Skeletal muscle tissue (tissue), 4 donors: Measurements from ENCODE around the gene EMP2. TPM values are rescaled to one million over a fixed set of nuclear protein-coding genes. Genes with fewer than 3 reads are reported as not detected.
"Not testable (repeated sequence)": the region's sequence is repeated elsewhere in the genome, so short reads cannot be mapped to it uniquely, and the experiment has no call there.

Experiments
- H3K27ac ChIP-seq: one replicate; pipeline ENCODE4 v1.7.0; 2013; ENCODE audit warnings: mild to moderate bottlenecking, low read depth, low read length, inconsistent platforms
- H3K27me3 ChIP-seq, 3 donors: one replicate each; pipeline ENCODE4 v1.7.0; 2013; ENCODE audit warnings: low read length in 3 of 3; ENCODE audit not compliant: control insufficient read depth in 3 of 3, insufficient read depth in 3 of 3
- H3K36me3 ChIP-seq, 3 donors: one replicate each; pipeline ENCODE4 v1.7.0; 2013; ENCODE audit warnings: low read length in 3 of 3; ENCODE audit not compliant: control insufficient read depth in 3 of 3, insufficient read depth in 3 of 3
- H3K4me1 ChIP-seq, 3 donors: one replicate each; pipeline ENCODE4 v1.7.0; 2013; ENCODE audit warnings: low read length in 3 of 3, mild to moderate bottlenecking in 3 of 3; ENCODE audit not compliant: control insufficient read depth in 3 of 3, insufficient read depth in 3 of 3
- H3K4me3 ChIP-seq, 3 donors: one replicate each; pipeline ENCODE4 v1.7.0; 2013; ENCODE audit warnings: low read length in 3 of 3
- H3K9ac ChIP-seq, 3 donors: one replicate each; pipeline ENCODE4 v1.7.0; 2013; ENCODE audit warnings: low read length in 3 of 3, mild to moderate bottlenecking in 3 of 3, moderate library complexity in 2 of 3, low read depth in 1 of 3
- H3K9me3 ChIP-seq, 3 donors: one replicate each; pipeline ENCODE4 v1.7.0; 2013; ENCODE audit warnings: low read length in 3 of 3; ENCODE audit not compliant: control insufficient read depth in 3 of 3
- total RNA-seq: library from RNA; depleted of rRNA; stranded (reverse); fragments of >200 nt; gene quantifications from one replicate; pipeline ENCODE4 v1.2.3, GENCODE V29; 2014
- donor health status: Osteomylitis.

EMP2 gene
- total RNA-seq, 1 donor from 2014 or later = 42.8 TPM

DNA sequence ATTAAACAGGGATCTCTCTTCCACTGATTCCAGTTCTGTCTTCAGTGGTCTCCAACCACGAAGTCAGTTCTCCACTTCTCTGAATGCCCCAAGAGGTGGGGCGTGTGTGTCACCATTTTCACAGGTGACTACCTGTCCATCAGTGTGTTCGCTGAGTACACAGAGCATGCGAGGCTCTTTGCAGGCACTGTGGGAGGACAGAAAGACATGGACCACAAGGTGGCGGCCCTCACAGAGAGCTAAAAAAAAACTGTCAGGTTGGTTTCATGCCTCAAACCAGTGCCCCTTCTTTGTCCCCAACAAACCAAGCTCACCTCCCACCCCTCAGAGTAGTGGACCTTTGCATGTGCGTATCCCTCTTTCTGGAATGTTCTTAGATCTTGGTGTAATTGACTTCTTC, 13.8 kb downstream of the EMP2 start:
- Histone ChIP-seq H3K4me1 (peaks cover 28 to 42% (median 32%) of the 10 kb centered on the region in 3 donors), H3K36me3 (peaks cover 0 to 5% (median 4%) of the 10 kb centered on the region in 3 donors), H3K27ac (no peak overlapping the region), H3K27me3 (no peaks in the 10 kb centered on the region), H3K9ac (no peak overlapping the region), H3K4me3 (no peak overlapping the region), H3K9me3 (no peaks in the 10 kb centered on the region)

DNA sequence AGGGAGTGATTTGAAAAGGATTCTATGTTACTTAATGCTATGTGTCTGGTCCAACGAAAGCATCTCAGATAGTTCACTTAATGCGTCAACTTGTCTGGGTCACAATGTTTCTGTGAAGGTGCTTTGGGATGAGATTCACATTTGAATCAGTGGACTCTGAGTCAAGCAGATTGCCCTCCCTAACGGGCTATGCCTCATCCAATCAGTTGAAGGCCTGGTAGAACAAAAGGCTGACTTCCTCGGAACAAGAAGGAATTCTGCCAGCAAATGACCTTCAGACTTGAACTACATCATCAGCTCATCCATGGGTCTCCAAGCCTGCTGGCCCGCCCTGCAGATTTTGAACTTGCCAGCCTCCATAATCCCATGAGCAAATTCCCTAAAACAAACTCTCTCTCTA, 15.2 kb downstream of the EMP2 start:
- H3K4me1 ChIP-seq = peaks cover 42 to 50% (median 42%) of the 10 kb centered on the region in 3 donors
- H3K27me3 ChIP-seq = no peaks in the 10 kb centered on the region
- H3K9ac ChIP-seq = no peak overlapping the region
- no peak overlapping the region for H3K4me3 ChIP-seq
- H3K36me3 ChIP-seq = peaks cover 0 to 4% (median under 1%) of the 10 kb centered on the region in 3 donors
- no peaks in the 10 kb centered on the region for H3K9me3 ChIP-seq
- H3K27ac ChIP-seq = peak overlapping the region; percentile 59

DNA sequence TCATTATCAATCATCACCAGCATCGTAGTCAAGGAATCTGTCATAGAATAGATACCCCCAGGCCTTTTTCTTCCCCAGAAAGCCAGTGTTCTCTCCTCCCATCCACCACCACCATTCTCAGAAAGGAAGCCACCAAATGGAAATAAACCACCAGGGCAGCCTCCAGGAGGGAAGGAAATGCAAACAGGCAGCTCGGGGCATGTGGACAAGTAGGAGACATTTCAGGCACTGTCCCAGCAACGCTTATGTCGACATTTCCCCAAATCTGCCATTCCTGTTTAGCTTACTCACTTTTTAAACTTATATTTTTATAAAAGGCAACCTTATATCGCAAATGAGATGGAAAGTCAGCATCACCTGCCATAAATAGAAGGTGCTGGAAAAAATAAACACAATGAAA, 15.8 kb downstream of the EMP2 start:
- H3K9me3 ChIP-seq = no peaks in the 10 kb centered on the region
- peaks cover 42 to 51% (median 44%) of the 10 kb centered on the region in 3 donors for H3K4me1 ChIP-seq

DNA sequence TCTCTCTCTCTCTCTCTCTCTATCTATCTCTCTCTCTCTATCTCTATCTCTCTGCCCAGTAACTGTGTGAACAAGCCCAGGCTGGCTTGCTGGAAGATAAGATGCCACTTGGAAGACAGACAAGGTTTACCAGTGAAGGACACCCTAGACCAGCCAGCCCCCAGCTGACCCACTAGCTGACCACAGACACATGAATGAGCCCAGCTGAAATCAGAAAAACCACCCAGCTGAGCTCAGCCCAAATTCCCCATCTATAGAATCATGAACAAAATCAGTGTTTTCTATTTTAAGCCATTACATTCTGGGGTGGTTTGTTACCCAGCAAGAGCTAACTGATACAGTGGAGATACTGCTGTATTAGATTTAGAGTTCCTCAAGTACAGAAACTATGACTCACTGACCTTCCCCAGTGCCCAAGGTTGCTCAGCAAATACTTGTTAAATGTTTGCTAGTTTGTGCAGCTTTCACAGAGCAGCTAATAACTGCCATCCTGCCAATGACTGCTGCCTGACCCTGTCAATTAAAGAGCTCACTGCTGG, 18.0 kb downstream of the EMP2 start:
- Histone ChIP-seq H3K4me3 (no peak overlapping the region), H3K4me1 (peaks cover 49 to 64% (median 56%) of the 10 kb centered on the region in 3 donors), H3K27me3 (no peaks in the 10 kb centered on the region), H3K9ac (no peak overlapping the region), H3K9me3 (no peaks in the 10 kb centered on the region), H3K27ac (peak overlapping the region; percentile 39), H3K36me3 (peaks cover 0 to 2% (median 0%) of the 10 kb centered on the region in 3 donors)

More for the DNA sequence above, 15.8 kb downstream of the EMP2 start:
- H3K9ac ChIP-seq = peak overlapping the region in 1 of 3 donors; percentile 25
- no peak overlapping the region for H3K4me3 ChIP-seq
- H3K27me3 ChIP-seq = no peaks in the 10 kb centered on the region
- peaks cover 0 to 4% (median 0%) of the 10 kb centered on the region in 3 donors for H3K36me3 ChIP-seq
- peak overlapping the region; percentile 59 for H3K27ac ChIP-seq

DNA sequence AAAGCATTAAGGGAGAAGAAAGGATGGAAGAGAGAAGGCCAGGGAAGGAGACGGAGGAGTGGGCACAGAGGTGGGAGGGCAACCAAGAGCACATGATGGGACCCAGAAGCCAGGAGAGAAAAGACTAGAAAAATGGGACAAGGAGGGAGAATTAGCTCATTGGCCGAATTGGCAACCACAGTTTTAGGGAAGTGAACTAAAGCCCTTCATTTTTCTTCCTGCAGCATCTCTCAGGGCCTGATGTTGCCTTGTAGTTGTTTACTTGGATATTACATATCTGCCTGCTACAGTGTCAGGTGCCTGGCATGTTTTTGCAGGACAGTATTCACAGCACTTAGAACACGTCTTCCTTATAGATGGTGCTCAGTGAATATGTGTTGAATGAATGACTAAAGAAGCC, 19.0 kb downstream of the EMP2 start:
- Histone ChIP-seq H3K27me3 (no peaks in the 10 kb centered on the region), H3K4me1 (peaks cover 50 to 71% (median 66%) of the 10 kb centered on the region in 3 donors), H3K27ac (peak overlapping the region; percentile 39), H3K4me3 (no peak overlapping the region), H3K9ac (peak overlapping the region in 1 of 3 donors; percentile 6), H3K9me3 (no peaks in the 10 kb centered on the region), H3K36me3 (no peaks in the 10 kb centered on the region)

DNA sequence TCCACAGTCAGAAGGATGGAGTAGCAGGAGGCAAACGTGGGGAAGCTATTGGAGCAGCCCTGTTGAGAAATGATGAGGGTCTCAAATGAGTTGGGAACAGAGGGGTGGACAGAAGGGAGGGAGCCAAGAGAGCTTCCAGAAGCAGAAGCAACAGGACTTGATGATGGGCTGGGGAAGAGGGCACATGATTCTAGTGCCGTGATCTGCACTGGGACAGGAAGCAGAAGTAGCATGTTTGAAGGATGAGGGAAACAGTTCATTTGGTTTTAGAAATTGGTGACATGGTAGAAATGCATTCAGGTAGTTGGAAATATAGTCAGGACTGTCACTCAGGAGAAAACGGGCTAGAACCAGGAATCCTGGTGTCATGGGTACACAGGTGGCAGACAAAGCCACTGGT, 19.4 kb downstream of the EMP2 start:
- Histone ChIP-seq H3K36me3 (no peaks in the 10 kb centered on the region), H3K4me3 (no peak overlapping the region), H3K9ac (no peak overlapping the region), H3K27ac (peak overlapping the region; percentile 39), H3K4me1 (peaks cover 50 to 74% (median 69%) of the 10 kb centered on the region in 3 donors), H3K27me3 (no peaks in the 10 kb centered on the region), H3K9me3 (no peaks in the 10 kb centered on the region)

DNA sequence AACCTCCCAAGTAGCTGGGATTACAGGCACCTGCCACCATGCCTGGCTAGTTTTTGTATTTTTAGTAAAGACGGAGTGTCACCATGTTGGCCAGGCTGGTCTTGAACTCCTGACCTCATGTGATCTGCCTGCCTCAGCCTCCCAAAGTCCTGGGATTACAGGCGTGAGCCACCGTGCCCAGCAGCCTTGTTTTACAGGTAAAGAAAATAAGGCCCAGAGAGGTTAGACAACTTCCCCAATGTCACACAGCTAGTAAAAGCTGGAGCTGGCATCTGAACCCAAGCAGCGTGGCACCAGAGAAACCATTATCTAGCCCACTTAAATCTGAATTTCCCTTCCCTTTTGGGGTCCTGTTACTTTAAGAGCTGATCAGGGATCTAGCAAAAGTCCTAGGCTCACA, 20.6 kb downstream of the EMP2 start:
- H3K27me3 ChIP-seq, H3K9me3 ChIP-seq, H3K4me3 ChIP-seq, H3K36me3 ChIP-seq: not testable (repeated sequence)
- Histone ChIP-seq H3K4me1 (peaks cover 44 to 66% (median 62%) of the 10 kb centered on the region in 3 donors), H3K27ac (peak overlapping the region; percentile 92), H3K9ac (peak overlapping the region in 1 of 3 donors; percentile 79)

DNA sequence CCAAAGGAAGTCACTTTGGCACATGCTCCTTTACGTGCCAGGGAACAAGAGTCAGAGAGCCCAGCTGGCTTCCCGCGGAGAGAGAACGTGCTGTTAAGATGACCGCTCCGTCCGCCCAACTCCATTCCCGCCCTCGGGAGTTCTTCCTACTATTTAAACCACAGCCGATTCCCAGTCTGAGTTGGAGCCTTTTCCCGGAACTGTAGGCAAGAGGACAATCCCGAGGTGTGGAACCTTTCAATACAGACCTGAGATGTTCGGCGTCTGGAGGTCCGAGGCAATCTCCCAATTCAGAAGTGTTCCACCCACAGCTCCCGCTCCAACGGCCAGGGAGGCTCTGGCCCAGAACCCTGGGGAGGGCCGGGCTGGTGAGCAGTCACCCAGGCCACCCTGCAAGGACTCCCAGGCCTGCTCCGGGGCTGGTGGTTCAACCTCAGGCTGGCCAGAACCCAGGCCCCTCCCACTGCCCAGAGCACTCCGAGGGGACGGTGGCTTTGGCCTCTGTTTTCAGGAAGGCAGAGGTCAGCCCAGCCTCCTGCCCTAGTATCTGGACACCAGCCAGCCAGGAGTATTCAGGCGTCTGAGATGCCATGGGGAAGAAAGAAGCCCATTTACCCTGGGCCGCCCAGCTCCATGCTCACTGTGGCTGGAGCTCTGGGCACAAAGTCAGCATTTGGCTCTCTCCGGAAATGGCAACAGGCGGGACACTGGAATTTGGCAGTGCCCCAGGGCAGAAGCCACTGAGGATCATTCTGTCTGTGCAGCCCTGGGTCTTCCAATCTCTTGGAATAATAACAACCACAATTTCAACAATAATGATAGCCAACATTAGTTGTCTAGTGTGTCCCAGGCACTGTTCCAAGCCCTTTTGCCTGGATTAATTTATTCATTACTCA, 21.4 kb downstream of the EMP2 start:
- no peaks in the 10 kb centered on the region for H3K36me3 ChIP-seq
- H3K27ac ChIP-seq = peak overlapping the region; percentile 92
- H3K9ac ChIP-seq = peak overlapping the region; percentile 78 to 83 (median 79)
- H3K4me3 ChIP-seq = peak overlapping the region; percentile 61 to 66 (median 64)
- no peaks in the 10 kb centered on the region for H3K27me3 ChIP-seq
- H3K4me1 ChIP-seq = peaks cover 40 to 62% (median 58%) of the 10 kb centered on the region in 3 donors
- H3K9me3 ChIP-seq = no peaks in the 10 kb centered on the region

DNA sequence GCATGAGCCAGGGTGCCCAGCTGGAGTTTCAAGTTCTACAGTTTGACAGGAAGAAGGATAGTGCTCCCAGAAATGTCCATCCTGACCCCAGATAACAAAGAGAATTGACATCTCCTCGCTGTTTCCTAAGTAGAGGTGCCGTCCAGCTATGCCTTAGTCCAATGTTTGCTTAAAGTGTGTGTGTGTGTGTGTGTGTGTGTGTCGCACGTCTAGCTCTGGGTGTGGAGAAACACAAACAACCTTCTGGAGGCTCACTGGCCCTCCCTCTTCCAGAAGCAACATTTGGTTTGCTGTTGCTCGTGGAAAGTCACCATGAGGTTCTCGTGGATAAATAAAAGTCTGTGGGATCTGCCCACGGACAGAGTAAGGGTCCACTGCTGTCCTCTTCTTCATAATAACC, 22.1 kb downstream of the EMP2 start:
- no peaks in the 10 kb centered on the region for H3K36me3 ChIP-seq
- H3K4me1 ChIP-seq = peaks cover 42 to 61% (median 56%) of the 10 kb centered on the region in 3 donors
- peak overlapping the region; percentile 92 for H3K27ac ChIP-seq
- H3K27me3 ChIP-seq = no peaks in the 10 kb centered on the region
- H3K4me3 ChIP-seq = peak overlapping the region; percentile 61 to 66 (median 64)
- no peaks in the 10 kb centered on the region for H3K9me3 ChIP-seq
- H3K9ac ChIP-seq = peak overlapping the region; percentile 78 to 83 (median 79)

DNA sequence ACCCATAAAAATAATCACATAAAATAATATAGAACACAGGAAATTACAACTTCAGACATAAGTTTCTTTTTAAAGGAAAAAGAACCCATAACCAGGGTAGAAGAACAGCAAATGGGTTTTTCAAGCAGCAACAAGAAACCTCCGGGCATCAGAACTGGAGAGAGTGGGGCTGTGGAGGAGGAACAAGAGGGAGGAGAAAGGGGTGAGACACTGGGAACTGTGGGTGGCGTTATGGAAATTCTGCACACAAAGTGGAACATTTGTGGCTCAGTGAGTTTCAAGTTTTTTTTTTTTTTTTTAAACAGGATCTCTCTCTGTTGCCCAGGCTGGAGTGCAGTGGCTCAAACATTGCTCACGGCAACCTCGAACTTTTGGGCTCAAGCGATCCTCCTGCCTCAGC, 22.6 kb downstream of the EMP2 start:
- H3K4me3 ChIP-seq = no peak overlapping the region
- peaks cover 43 to 64% (median 56%) of the 10 kb centered on the region in 3 donors for H3K4me1 ChIP-seq
- H3K36me3 ChIP-seq = no peaks in the 10 kb centered on the region

More for the DNA sequence above, 22.6 kb downstream of the EMP2 start:
- Histone ChIP-seq H3K27ac (peak overlapping the region; percentile 92), H3K9ac (no peak overlapping the region), H3K9me3 (no peaks in the 10 kb centered on the region), H3K27me3 (no peaks in the 10 kb centered on the region)
